ENCODE results near the gene OTOGL. TPM values are rescaled to one million over a fixed set of nuclear protein-coding genes. Genes with fewer than 3 reads are reported as not detected.

OTOGL gene
- total and polyA plus RNA-seq, 4 donors: 0.09 to 0.71 (median 0.21) TPM

DNA sequence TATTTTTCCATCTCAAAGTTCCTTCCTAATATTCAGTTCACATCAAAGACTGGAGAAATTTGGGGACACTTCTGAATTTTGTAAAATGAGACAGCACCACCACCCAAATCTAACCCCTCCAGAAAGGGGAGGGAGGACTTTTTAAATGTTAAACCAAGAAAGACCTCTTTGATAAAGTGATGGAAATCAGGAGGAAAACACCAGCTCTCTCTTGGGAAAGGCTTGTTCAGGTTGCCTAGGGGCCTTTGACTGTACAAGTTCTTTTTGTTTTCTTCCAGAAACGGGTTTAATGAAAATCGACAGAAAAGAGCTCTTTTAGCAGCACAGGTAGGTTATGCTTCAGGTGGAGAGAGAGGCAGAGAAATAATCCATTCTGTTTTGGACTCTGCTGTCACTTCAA lies 112.3 kb downstream of the OTOGL start:
- peaks cover 0 to 20% (median 4%) of the 10 kb centered on the region in 5 donors for H3K4me1 ChIP-seq (ENCODE audit: control insufficient read depth in 5 of 5, insufficient read depth in 5 of 5, low read length in 5 of 5)
- WGBS, 2 donors: 71 to 88% methylated on average over 2 of the region's 2 CpGs

DNA sequence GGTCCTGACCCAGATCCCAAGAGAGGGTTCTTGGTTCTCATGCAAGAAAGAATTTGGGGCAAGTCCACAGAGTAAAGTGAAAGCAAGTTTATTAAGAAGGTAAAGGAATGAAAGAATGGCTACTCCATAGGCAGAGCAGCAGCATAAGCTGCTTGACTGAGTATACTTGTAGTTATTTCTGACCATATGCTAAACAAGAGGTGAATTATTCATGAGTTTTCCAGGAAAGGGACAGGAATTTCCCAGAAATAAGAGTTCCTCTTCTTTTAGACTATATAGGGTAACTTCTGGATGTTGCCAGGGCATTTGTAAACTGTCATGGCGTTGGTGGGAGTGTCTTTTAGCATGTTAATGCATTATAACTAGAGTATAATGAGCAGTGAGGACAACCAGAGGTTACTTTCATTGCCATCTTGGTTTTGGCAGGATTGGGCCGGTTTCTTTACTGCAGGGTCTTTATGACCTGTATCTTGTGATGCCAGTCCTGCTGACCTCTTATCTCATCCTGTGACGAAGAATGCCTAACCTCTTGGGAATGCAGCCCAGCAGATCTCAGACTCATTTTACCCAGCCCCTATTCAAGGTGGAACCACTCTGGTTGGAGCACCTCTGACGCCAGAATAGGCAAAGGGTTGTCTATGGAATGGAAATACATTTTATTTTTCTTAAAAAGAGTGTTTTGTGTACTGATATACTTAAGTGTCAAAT lies 113.8 kb downstream of the OTOGL start:
- Histone ChIP-seq H3K4me1 (ENCODE audit: control insufficient read depth in 5 of 5, insufficient read depth in 5 of 5, low read length in 5 of 5) (peaks cover 0 to 13% (median 4%) of the 10 kb centered on the region in 5 donors), H3K9me3 (ENCODE audit: control insufficient read depth in 4 of 4, insufficient read depth in 3 of 4, low read length in 3 of 4) (no peaks in the 10 kb centered on the region), H3K27me3 (ENCODE audit: control insufficient read depth in 3 of 3, insufficient read depth in 3 of 3, low read length in 2 of 3) (no peaks in the 10 kb centered on the region), H3K27ac (ENCODE audit: low read depth in 1 of 2, low read length in 1 of 2) (no peak overlapping the region), H3K4me3 (no peak overlapping the region), H3K9ac (ENCODE audit: insufficient read depth in 1 of 2, low read length in 2 of 2) (no peak overlapping the region), H3K36me3 (ENCODE audit: control insufficient read depth in 4 of 4, insufficient read depth in 4 of 4, low read length in 4 of 4) (no peaks in the 10 kb centered on the region)
- no peak for ATAC-seq (ENCODE audit: insufficient read depth, low FRiP score)
- 83 to 89% methylated on average over 4 of the region's 4 CpGs for WGBS, 2 donors
- no peak for DNase-seq
- no peak for TF ChIP-seq CTCF (IDR thresholded peaks at IDR 0.05; ENCODE audit: control extremely low read depth, extremely low read depth)

More for the DNA sequence above, 112.3 kb downstream of the OTOGL start:
- Histone ChIP-seq H3K36me3 (ENCODE audit: control insufficient read depth in 4 of 4, insufficient read depth in 4 of 4, low read length in 4 of 4) (no peaks in the 10 kb centered on the region), H3K9me3 (ENCODE audit: control insufficient read depth in 4 of 4, insufficient read depth in 3 of 4, low read length in 3 of 4) (no peaks in the 10 kb centered on the region), H3K27me3 (ENCODE audit: control insufficient read depth in 3 of 3, insufficient read depth in 3 of 3, low read length in 2 of 3) (no peaks in the 10 kb centered on the region), H3K9ac (ENCODE audit: insufficient read depth in 1 of 2, low read length in 2 of 2) (no peak overlapping the region), H3K4me3 (no peak overlapping the region), H3K27ac (ENCODE audit: low read depth in 1 of 2, low read length in 1 of 2) (no peak overlapping the region)
- TF ChIP-seq CTCF (IDR thresholded peaks at IDR 0.05; ENCODE audit: control extremely low read depth, extremely low read depth): no peak
- DNase-seq (no peak), ATAC-seq (ENCODE audit: insufficient read depth, low FRiP score) (no peak)

GRCh38 chr12:80213871-80214270 lies 114.5 kb downstream of the OTOGL start:
- H3K4me3 ChIP-seq: no peak overlapping the region
- H3K9ac ChIP-seq (ENCODE audit: insufficient read depth in 1 of 2, low read length in 2 of 2): no peak overlapping the region
- H3K4me1 ChIP-seq (ENCODE audit: control insufficient read depth in 5 of 5, insufficient read depth in 5 of 5, low read length in 5 of 5): peaks cover 0 to 8% (median 0%) of the 10 kb centered on the region in 5 donors
- no peaks in the 10 kb centered on the region for H3K9me3 ChIP-seq (ENCODE audit: control insufficient read depth in 4 of 4, insufficient read depth in 3 of 4, low read length in 3 of 4)
- 51 to 56% methylated on average over 3 of the region's 3 CpGs for WGBS, 2 donors
- no peaks in the 10 kb centered on the region for H3K27me3 ChIP-seq (ENCODE audit: control insufficient read depth in 3 of 3, insufficient read depth in 3 of 3, low read length in 2 of 3)
- no peak for DNase-seq
- no peaks in the 10 kb centered on the region for H3K36me3 ChIP-seq (ENCODE audit: control insufficient read depth in 4 of 4, insufficient read depth in 4 of 4, low read length in 4 of 4)
- no peak overlapping the region for H3K27ac ChIP-seq (ENCODE audit: low read depth in 1 of 2, low read length in 1 of 2)
- no peak for TF ChIP-seq CTCF (IDR thresholded peaks at IDR 0.05; ENCODE audit: control extremely low read depth, extremely low read depth)
- no peak for ATAC-seq (ENCODE audit: insufficient read depth, low FRiP score)
